SU-DHL-6 (cell line): ENCODE results near the gene RANGAP1.

Source experiments
- EZH2phosphoT487 ChIP-seq: fragments of 200-600 bp; sonication (generic), shearing (Covaris generic); conservative IDR thresholded peaks from 2 replicates; pipeline ENCODE4 v1.6.1; 2018; ENCODE audit warnings: mild to moderate bottlenecking, antibody characterized with exemption, low read length, moderate library complexity, mixed read lengths
- TF ChIP-seq, protein P1 (sequence below): fragments of 200-600 bp; sonication (generic); IDR thresholded peaks from one replicate; pipeline ENCODE4 v1.5.1; 2017; ENCODE audit warnings: antibody characterized with exemption, mild to moderate bottlenecking, low read length, moderate library complexity; ENCODE audit not compliant: insufficient read depth, poor library complexity, severe bottlenecking

DNA sequence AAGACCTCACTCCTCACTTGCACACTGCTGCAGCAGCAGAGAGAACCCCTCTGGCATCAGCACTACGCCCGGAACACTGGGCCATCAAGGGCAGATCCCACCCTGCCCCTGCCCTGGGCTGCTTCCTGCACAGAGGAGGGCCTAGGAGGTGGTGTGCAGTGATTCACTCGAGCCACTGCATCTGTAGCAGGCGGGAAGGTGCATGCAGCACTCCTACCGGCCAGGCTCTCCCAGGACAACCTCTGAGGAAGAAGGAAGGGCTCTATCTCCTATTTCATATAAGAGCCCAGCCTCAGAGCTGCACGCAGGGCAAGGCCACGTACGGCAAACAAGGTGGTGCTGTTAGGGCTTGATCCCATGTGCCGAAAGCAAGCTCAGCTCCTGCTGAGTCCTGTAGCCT is 14.2 kb downstream of the RANGAP1 start:
- TF ChIP-seq, protein P1, sequence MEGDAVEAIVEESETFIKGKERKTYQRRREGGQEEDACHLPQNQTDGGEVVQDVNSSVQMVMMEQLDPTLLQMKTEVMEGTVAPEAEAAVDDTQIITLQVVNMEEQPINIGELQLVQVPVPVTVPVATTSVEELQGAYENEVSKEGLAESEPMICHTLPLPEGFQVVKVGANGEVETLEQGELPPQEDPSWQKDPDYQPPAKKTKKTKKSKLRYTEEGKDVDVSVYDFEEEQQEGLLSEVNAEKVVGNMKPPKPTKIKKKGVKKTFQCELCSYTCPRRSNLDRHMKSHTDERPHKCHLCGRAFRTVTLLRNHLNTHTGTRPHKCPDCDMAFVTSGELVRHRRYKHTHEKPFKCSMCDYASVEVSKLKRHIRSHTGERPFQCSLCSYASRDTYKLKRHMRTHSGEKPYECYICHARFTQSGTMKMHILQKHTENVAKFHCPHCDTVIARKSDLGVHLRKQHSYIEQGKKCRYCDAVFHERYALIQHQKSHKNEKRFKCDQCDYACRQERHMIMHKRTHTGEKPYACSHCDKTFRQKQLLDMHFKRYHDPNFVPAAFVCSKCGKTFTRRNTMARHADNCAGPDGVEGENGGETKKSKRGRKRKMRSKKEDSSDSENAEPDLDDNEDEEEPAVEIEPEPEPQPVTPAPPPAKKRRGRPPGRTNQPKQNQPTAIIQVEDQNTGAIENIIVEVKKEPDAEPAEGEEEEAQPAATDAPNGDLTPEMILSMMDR, result no peak
- no peak for TF ChIP-seq EZH2phosphoT487
